K562 (cell line): ENCODE measurements around the gene IL20RA. TPM values are rescaled to one million over a fixed set of nuclear protein-coding genes. Genes with fewer than 3 reads are reported as not detected.
A peak's percentile ranks its signal among the peaks of the same experiment; 100 is the strongest.
"Not testable (repeated sequence)": the region's sequence is repeated elsewhere in the genome, so short reads cannot be mapped to it uniquely, and the experiment has no call there.

Experiments
- ATAC-seq: fragments of 200-7000 bp; cut with Tn5 transposase; 3 replicates; pipeline ENCODE4 v1.9.1; 2020; ENCODE audit warnings: moderate library complexity
- BruUV-seq: library from RNA; stranded (reverse); fragments of 400-500 nt; replicated peaks from 2 replicates; lab custom pipeline; 2021; lab: Mats Ljungman, UMichigan
- CTCF ChIA-PET: fragments of 300-600 bp; formaldehyde crosslinking; extraction: SDS; loops from one replicate; lab custom pipeline; 2021; ENCODE audit warnings: low intra/inter-chr PET ratio; lab: Yijun Ruan, JAX
- POLR2A ChIA-PET: fragments of 300-600, 350-650 bp; sonication (Branson Sonifier 250); formaldehyde crosslinking; extraction: SDS; loops from one replicate; lab custom pipeline; 2021; ENCODE audit warnings: antibody characterized with exemption, inconsistent platforms; lab: Yijun Ruan, JAX
- DNase-seq, 4 experiments: peaks; one replicate each; pipeline versions ENCODE4 v3.0.0 to v3.0.0-alpha.2; 2011 to 2018; ENCODE audit warnings: low spot score in 3 of 4, mixed read lengths in 3 of 4; ENCODE audit errors: extremely low read depth in 1 of 4
- FAIRE-seq: peaks from 2 replicates; lab custom pipeline; 2011; peaks lifted over from hg19 to GRCh38; lab: Jason Lieb, UNC
- H2AFZ ChIP-seq: 2 replicates; pipeline ENCODE4 v1.6.0; 2011; ENCODE audit warnings: low read depth, low read length, control low read depth, inconsistent platforms
- H3K27ac ChIP-seq: fragments of 200-600 bp; 3 replicates; pipeline ENCODE4 v1.8.0; 2011; ENCODE audit warnings: low read depth, mild to moderate bottlenecking, control low read depth, inconsistent platforms, low read length, moderate library complexity, mixed read lengths; ENCODE audit errors: extremely low read depth
- H3K27me3 ChIP-seq, 2 experiments: fragments of 300-600 bp in 1 of 2; 2 replicates in 1 of 2; 3 replicates in 1 of 2; pipeline versions ENCODE4 v1.6.0 to v1.8.0; 2011; ENCODE audit warnings: inconsistent platforms in 2 of 2, low read length in 2 of 2, mild to moderate bottlenecking in 1 of 2, mixed read lengths in 1 of 2, moderate library complexity in 1 of 2; ENCODE audit not compliant: control insufficient read depth in 2 of 2, insufficient read depth in 2 of 2
- H3K36me3 ChIP-seq: fragments of 300-600 bp; 3 replicates; pipeline ENCODE4 v1.8.0; 2011; ENCODE audit warnings: mild to moderate bottlenecking, low read length, inconsistent platforms; ENCODE audit not compliant: control insufficient read depth, insufficient read depth
- H3K4me1 ChIP-seq, 2 experiments: fragments of 200-600 bp in 1 of 2; replicated peaks in 1 of 2; 2 replicates in 1 of 2; 3 replicates in 1 of 2; pipeline versions ENCODE4 v1.5.1 to v1.8.0; 2011; ENCODE audit warnings: inconsistent platforms in 2 of 2, low read length in 2 of 2, mild to moderate bottlenecking in 1 of 2, mixed read lengths in 1 of 2, moderate library complexity in 1 of 2; ENCODE audit not compliant: control insufficient read depth in 2 of 2, insufficient read depth in 2 of 2
- H3K4me2 ChIP-seq: 2 replicates; pipeline ENCODE4 v1.6.1; 2011; ENCODE audit warnings: low read length, control low read depth, inconsistent platforms, mixed read lengths; ENCODE audit not compliant: insufficient read depth
- H3K4me3 ChIP-seq: fragments of 200-600 bp; sonication (generic), shearing (Covaris generic); 2 replicates; pipeline ENCODE4 v1.5.1; 2016; ENCODE audit warnings: control low read depth, inconsistent platforms
- H3K79me2 ChIP-seq: fragments of 200-600 bp; 3 replicates; pipeline ENCODE4 v1.8.0; 2011; ENCODE audit warnings: low read length, inconsistent platforms; ENCODE audit not compliant: control insufficient read depth, insufficient read depth
- H3K9ac ChIP-seq, 2 experiments: 2 replicates each; pipeline versions ENCODE4 v1.6.0 to v1.6.1; 2011; ENCODE audit warnings: low read depth in 2 of 2, low read length in 2 of 2, control low read depth in 1 of 2, inconsistent platforms in 1 of 2, mild to moderate bottlenecking in 1 of 2, mixed read lengths in 1 of 2; ENCODE audit not compliant: insufficient read depth in 1 of 2
- H3K9me1 ChIP-seq: one replicate; pipeline ENCODE4 v1.6.0; 2011; ENCODE audit warnings: inconsistent platforms, mild to moderate bottlenecking, low read length, moderate library complexity; ENCODE audit not compliant: control insufficient read depth, insufficient read depth
- H3K9me3 ChIP-seq: replicated peaks from 2 replicates; pipeline ENCODE4 v1.5.1; 2011; ENCODE audit warnings: low read depth, low read length, inconsistent platforms; ENCODE audit not compliant: control insufficient read depth, insufficient read depth
- H4K20me1 ChIP-seq: replicated peaks from 2 replicates; pipeline ENCODE4 v1.6.1; 2011; ENCODE audit warnings: low read length, inconsistent platforms, mixed read lengths; ENCODE audit not compliant: control insufficient read depth, insufficient read depth
- PKNOX1 ChIP-seq: fragments of 450-650 bp; IDR thresholded peaks from 2 replicates; pipeline ENCODE4 v1.6.1; 2016
- ZNF146 ChIP-seq: IDR thresholded peaks from one replicate; pipeline ENCODE4 v1.6.1; 2018; ENCODE audit warnings: missing compliant biosample characterization; ENCODE audit not compliant: unreplicated experiment
- WGBS: fragments of 100-300 bp; shearing (Covaris generic); methylation state at CpG from one replicate; pipeline ENCODE4 v1.1.6; 2016; ENCODE audit warnings: low coverage, mixed read lengths; ENCODE audit not compliant: insufficient coverage; ENCODE audit errors: missing lambda C conversion rate; 5-methylcytosine and 5-hydroxymethylcytosine counted together
- in situ Hi-C: fragments of 300-500 bp; cut with MboI; formaldehyde crosslinking; loops from 4 replicates; pipeline ENCODE4 v1.15.0; 2018; ENCODE audit warnings: inconsistent platforms, mixed read lengths
- intact Hi-C: fragments of 100-400 bp; cut with micrococcal nuclease; formaldehyde crosslinking; loops from 2 replicates; pipeline ENCODE4 v1.14.2; 2022
- polyA plus RNA-seq, 8 experiments: library from polyadenylated mRNA; depleted of rRNA in 4 of 8; stranded (reverse) in 5 of 8; unstranded in 3 of 8; fragments of >200 nt; fragmentation: Nextera tagmentation in 2 of 8; fragmentation: Illumina TruSeq in 1 of 8; extraction: Ambion mirVana in 2 of 8; extraction: Trizol in 1 of 8; gene quantifications; 2 replicates each; pipeline versions ENCODE4 v1.2.1 to v1.2.3, GENCODE V29; 2011 to 2014; ENCODE audit warnings: inconsistent platforms in 1 of 8, missing spikeins in 1 of 8
- total RNA-seq, 7 experiments: library from RNA; depleted of rRNA in 6 of 7; stranded (reverse); fragments of >200 nt in 6 of 7; fragmentation: Illumina TruSeq in 2 of 7; extraction: Trizol in 2 of 7; gene quantifications; 2 replicates each; pipeline versions ENCODE4 v1.2.1 to v1.2.3, GENCODE V29; 2011 to 2021; ENCODE audit warnings: low replicate concordance in 1 of 7

IL20RA gene
- total and polyA plus RNA-seq, 9 of the 15 experiments (the other 6 are each of a cell fraction or from before 2014, with no cell fraction given): not detected

GRCh38 chr6:137076277-137077068, 31.7 kb upstream of the IL20RA start (continued):
- TF ChIP-seq PKNOX1: peak; percentile 87

GRCh38 chr6:137075790-137076189, 31.0 kb upstream of the IL20RA start:
- H3K27ac ChIP-seq, H2AFZ ChIP-seq, BruUV-seq, FAIRE-seq, H4K20me1 ChIP-seq, H3K36me3 ChIP-seq, ATAC-seq, H3K9me1 ChIP-seq, H3K79me2 ChIP-seq, H3K4me1 ChIP-seq, POLR2A ChIA-PET, H3K4me3 ChIP-seq, in situ Hi-C loops, H3K9me3 ChIP-seq, H3K9ac ChIP-seq, H3K4me2 ChIP-seq, DNase-seq, H3K27me3 ChIP-seq: not testable (repeated sequence)
- TF ChIP-seq ZNF146 (CRISPR knock-in tag): peak; percentile 29
- CTCF ChIA-PET: interaction anchor here (1.8 kb wide), 1 partner anchor 566 kb away, joined by 9 read pairs; no protein-coding TSS in a partner anchor
- intact Hi-C loops: loop anchor here (1.0 to 5.0 kb wide), 5 partner anchors 91 to 342 kb away; no protein-coding TSS in a partner anchor
- WGBS: 6% methylated on average over 3 of the region's 3 CpGs
